ENCODE data around the gene RANBP9. TPM values are rescaled to one million over a fixed set of nuclear protein-coding genes. Genes with fewer than 3 reads are reported as not detected.

The RANBP9 gene
- total and polyA plus RNA-seq, 2 of the 13 experiments (the other 11 are each of a cell fraction or from before 2014, with no cell fraction given), result 26.6 to 30.6 TPM

GRCh38 chr6:13574149-13574570, 137.5 kb downstream of the RANBP9 start (continued):
- TF ChIP-seq E2F5 (CRISPR knock-in tag; conservative IDR thresholded peaks at IDR 0.05) (peak; percentile 76; the same call in 1 of the 2 replicates), KLF9 (CRISPR knock-in tag; IDR thresholded peaks at IDR 0.05; ENCODE audit: low read depth) (no peak), PAXIP1 (CRISPR knock-in tag; conservative IDR thresholded peaks at IDR 0.05) (peak; percentile 8; the same call in 1 of the 2 replicates), PHF8 (CRISPR knock-in tag; IDR thresholded peaks at IDR 0.05) (peak; percentile 72; the same call in 1 of the 2 replicates), KLF11 (CRISPR knock-in tag; IDR thresholded peaks at IDR 0.05) (no peak), ZSCAN31 (CRISPR knock-in tag; IDR thresholded peaks at IDR 0.05; ENCODE audit: low read depth) (peak; percentile 62; the same call in 1 of the 2 replicates), FOXO1 (CRISPR knock-in tag; IDR thresholded peaks at IDR 0.05) (peak; percentile 28; the same call in 1 of the 2 replicates), MEIS2 (CRISPR knock-in tag; IDR thresholded peaks at IDR 0.05) (0 out of 2 replicates have a peak, but pooled peaks have one; percentile 30), DBP (CRISPR knock-in tag; IDR thresholded peaks at IDR 0.05; ENCODE audit: not compliant biosample characterization) (no peak), MTF2 (CRISPR knock-in tag; IDR thresholded peaks at IDR 0.05; ENCODE audit: borderline replicate concordance) (0 out of 2 replicates have a peak, but pooled peaks have one; percentile 42), CHD2 (IDR thresholded peaks at IDR 0.05; ENCODE audit: low read depth, low read length) (peak; percentile 98), RBFOX2 (IDR thresholded peaks at IDR 0.05; ENCODE audit: low read depth, low read length) (peak; percentile 95), NFYB (CRISPR knock-in tag; IDR thresholded peaks at IDR 0.05) (peak; percentile 54; the same call in 1 of the 2 replicates), ZNF770 (CRISPR knock-in tag; IDR thresholded peaks at IDR 0.05) (peak; percentile 72; the same call in 1 of the 2 replicates), POLR2AphosphoS5 (IDR thresholded peaks at IDR 0.05; ENCODE audit: low read depth, low read length) (peak; percentile 47; the same call in 1 of the 2 replicates), POGK (CRISPR knock-in tag; conservative IDR thresholded peaks at IDR 0.05) (peak; percentile 69; the same call in 1 of the 2 replicates), KLF6 (CRISPR knock-in tag; IDR thresholded peaks at IDR 0.05) (peak; percentile 8; the same call in 1 of the 2 replicates), ZNF691 (CRISPR knock-in tag; IDR thresholded peaks at IDR 0.05; ENCODE audit: borderline replicate concordance, low read depth) (peak; percentile 77; the same call in 1 of the 2 replicates), ZSCAN21 (CRISPR knock-in tag; IDR thresholded peaks at IDR 0.05; ENCODE audit: borderline replicate concordance) (peak; percentile 18; the same call in 1 of the 2 replicates), CCDC6 (CRISPR knock-in tag; IDR thresholded peaks at IDR 0.05) (peak; percentile 80; the same call in 1 of the 2 replicates)
